ENCODE data around the gene ZRANB3.
"Not testable (repeated sequence)": the region's sequence is repeated elsewhere in the genome, so short reads cannot be mapped to it uniquely, and the experiment has no call there.

ZRANB3 gene

DNA sequence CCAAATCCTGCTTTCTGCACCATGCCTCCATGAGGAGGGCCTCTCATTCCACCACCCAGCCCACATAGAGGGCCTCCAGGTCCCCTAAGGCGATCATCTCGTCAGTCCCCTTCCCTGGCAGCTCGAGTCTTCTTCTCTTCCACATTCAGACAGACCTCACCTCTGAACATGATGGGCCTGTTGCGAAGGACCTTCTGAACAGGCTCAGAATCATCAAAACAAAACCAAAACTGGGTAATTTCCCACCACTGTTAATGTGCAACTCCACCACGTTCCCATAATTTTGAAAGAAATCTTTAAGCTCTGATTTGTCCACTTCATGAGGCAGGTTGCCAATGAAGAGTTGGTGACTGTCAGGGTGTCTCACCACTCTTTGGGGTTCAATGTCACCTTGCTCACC is 20.4 kb downstream of the ZRANB3 start:
- no peaks in the 10 kb centered on the region for H3K36me3 ChIP-seq (replicated peaks)
- TF ChIP-seq, protein P1, sequence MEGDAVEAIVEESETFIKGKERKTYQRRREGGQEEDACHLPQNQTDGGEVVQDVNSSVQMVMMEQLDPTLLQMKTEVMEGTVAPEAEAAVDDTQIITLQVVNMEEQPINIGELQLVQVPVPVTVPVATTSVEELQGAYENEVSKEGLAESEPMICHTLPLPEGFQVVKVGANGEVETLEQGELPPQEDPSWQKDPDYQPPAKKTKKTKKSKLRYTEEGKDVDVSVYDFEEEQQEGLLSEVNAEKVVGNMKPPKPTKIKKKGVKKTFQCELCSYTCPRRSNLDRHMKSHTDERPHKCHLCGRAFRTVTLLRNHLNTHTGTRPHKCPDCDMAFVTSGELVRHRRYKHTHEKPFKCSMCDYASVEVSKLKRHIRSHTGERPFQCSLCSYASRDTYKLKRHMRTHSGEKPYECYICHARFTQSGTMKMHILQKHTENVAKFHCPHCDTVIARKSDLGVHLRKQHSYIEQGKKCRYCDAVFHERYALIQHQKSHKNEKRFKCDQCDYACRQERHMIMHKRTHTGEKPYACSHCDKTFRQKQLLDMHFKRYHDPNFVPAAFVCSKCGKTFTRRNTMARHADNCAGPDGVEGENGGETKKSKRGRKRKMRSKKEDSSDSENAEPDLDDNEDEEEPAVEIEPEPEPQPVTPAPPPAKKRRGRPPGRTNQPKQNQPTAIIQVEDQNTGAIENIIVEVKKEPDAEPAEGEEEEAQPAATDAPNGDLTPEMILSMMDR (IDR thresholded peaks at IDR 0.05; ENCODE audit: low read depth, low read length, missing control alignments), result no peak
- H3K27me3 ChIP-seq (replicated peaks), result no peaks in the 10 kb centered on the region
- no peak overlapping the region for H3K27ac ChIP-seq
- DNase-seq, result no peak
- in situ Hi-C loops (cut with HindIII; ENCODE audit: low pct_ligation_motif_present, low sequenced_read_pairs), result no loop called here
- H3K4me3 ChIP-seq (ENCODE audit: low read depth, low read length), result no peak overlapping the region

DNA sequence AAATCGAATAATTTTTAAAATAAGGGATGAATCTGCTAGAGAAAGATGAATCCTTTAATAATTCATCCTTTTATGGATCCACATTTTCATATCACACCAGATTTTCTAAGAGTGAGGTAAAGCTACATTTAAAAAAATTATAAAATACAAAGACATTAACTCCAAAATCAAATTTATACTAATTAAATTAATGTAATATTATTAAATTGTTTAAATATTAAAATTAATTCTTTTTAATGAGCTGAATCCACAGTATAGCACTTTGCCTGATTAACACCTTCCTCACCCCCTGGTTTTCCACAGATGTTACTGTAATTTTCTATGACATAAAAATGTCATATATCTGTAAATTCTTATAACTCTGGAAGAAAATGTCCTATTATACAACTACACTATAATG is 26.2 kb downstream of the ZRANB3 start:
- no peak overlapping the region for H3K4me3 ChIP-seq (ENCODE audit: low read depth, low read length)
- in situ Hi-C loops (cut with HindIII; ENCODE audit: low pct_ligation_motif_present, low sequenced_read_pairs), result no loop called here
- TF ChIP-seq, protein P1 (IDR thresholded peaks at IDR 0.05; ENCODE audit: low read depth, low read length, missing control alignments), result no peak
- DNase-seq, result no peak
- no peaks in the 10 kb centered on the region for H3K27me3 ChIP-seq (replicated peaks)
- H3K36me3 ChIP-seq (replicated peaks), result no peaks in the 10 kb centered on the region
- H3K27ac ChIP-seq, result no peak overlapping the region

DNA sequence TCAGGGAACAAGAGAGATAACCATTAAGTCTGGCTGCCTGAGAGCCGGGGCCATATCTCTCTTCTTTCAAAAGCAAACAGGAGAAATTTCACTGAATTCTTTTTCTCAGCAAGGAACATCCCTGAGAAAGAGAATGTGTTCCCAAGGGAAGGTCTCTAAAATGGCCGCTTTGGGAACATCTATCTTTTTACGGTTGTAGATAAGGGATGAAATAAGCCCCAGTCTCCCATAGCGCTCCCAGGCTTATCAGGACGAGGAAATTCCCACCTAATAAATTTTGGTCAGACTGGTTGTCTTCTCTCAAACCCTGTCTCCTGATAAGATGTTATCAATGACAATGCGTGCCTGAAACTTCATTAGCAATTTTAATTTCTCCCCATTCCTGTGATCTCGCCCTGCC is 32.4 kb downstream of the ZRANB3 start:
- H3K27me3 ChIP-seq (replicated peaks), result not testable (repeated sequence)

GRCh38 chr2:135494917-135495316 is 36.1 kb downstream of the ZRANB3 start:
- peak; percentile 8 for DNase-seq
- Histone ChIP-seq H3K4me3 (ENCODE audit: low read depth, low read length) (no peak overlapping the region), H3K27me3 (replicated peaks) (no peaks in the 10 kb centered on the region), H3K36me3 (replicated peaks) (no peaks in the 10 kb centered on the region), H3K27ac (peak overlapping the region; percentile 62)
- in situ Hi-C loops (cut with HindIII; ENCODE audit: low pct_ligation_motif_present, low sequenced_read_pairs), result no loop called here
- TF ChIP-seq, protein P1 (IDR thresholded peaks at IDR 0.05; ENCODE audit: low read depth, low read length, missing control alignments), result no peak

More for the DNA sequence above, 32.4 kb downstream of the ZRANB3 start:
- H3K27ac ChIP-seq; H3K36me3 ChIP-seq (replicated peaks); in situ Hi-C loops (cut with HindIII; ENCODE audit: low pct_ligation_motif_present, low sequenced_read_pairs); DNase-seq; H3K4me3 ChIP-seq (ENCODE audit: low read depth, low read length): not testable (repeated sequence)

DNA sequence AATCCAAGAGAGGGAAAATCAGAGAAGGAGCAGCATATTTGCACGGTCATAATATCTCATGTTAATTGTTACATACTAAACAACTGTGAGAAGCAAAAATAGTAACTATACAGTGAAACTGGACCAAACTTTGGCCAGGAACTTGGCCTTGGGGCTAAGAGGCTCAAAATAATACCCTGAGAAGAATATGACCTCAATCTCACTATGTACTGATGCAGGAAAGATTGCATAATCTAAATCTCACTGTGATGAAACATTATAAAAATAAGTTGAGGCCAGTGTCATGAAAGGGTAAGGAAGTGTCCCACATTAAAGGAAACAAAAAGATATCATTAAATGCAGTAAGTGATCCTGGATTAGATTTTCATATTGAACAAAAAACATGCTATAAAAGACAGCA is 36.5 kb downstream of the ZRANB3 start:
- in situ Hi-C loops (cut with HindIII; ENCODE audit: low pct_ligation_motif_present, low sequenced_read_pairs), result no loop called here
- H3K27ac ChIP-seq, result peak overlapping the region; percentile 62
- H3K27me3 ChIP-seq (replicated peaks), result no peaks in the 10 kb centered on the region
- TF ChIP-seq, protein P1 (IDR thresholded peaks at IDR 0.05; ENCODE audit: low read depth, low read length, missing control alignments), result no peak
- peak; percentile 20 for DNase-seq
- H3K36me3 ChIP-seq (replicated peaks), result no peaks in the 10 kb centered on the region
- H3K4me3 ChIP-seq (ENCODE audit: low read depth, low read length), result no peak overlapping the region

DNA sequence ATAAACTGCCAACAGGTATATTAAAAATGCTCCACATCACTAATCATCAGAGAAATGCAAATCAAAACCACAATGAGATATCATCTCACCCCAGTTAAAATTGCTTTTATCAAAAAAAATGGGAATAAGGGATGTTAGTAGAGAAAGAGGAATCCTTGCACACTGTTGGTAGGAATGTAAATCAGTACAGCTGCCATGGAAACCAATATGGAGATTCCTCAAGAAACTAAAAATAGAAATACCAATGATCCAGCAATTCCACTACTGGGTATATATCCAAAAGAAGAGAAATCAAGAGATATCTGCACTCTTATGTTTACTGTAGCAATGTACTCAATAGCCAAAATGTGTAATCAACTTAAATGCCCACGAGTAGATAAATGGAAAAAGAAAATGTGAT is 40.6 kb downstream of the ZRANB3 start:
- H3K4me3 ChIP-seq (ENCODE audit: low read depth, low read length), result no peak overlapping the region
- peak overlapping the region; percentile 29 for H3K27ac ChIP-seq
- TF ChIP-seq, protein P1 (IDR thresholded peaks at IDR 0.05; ENCODE audit: low read depth, low read length, missing control alignments), result no peak
- DNase-seq, result peak; percentile 19
- H3K36me3 ChIP-seq (replicated peaks), result no peaks in the 10 kb centered on the region
- in situ Hi-C loops (cut with HindIII; ENCODE audit: low pct_ligation_motif_present, low sequenced_read_pairs), result no loop called here
- H3K27me3 ChIP-seq (replicated peaks), result no peaks in the 10 kb centered on the region

Data from brain microvascular endothelial cell (primary cell).